ENCODE measurements around the gene ARHGEF33.

The ARHGEF33 gene

GRCh38 chr2:39017334-39017733, 127.7 kb downstream of the ARHGEF33 start:
- DNase-seq (ENCODE audit: low spot score) = no peak

- DNase-seq (ENCODE audit: low spot score) = no peak
Measured at GRCh38 chr2:39018638-39019037, 129.0 kb downstream of the ARHGEF33 start.

GRCh38 chr2:39020383-39020782, 130.7 kb downstream of the ARHGEF33 start:
- DNase-seq (ENCODE audit: low spot score) = no peak

- DNase-seq (ENCODE audit: low spot score) = no peak
Measured at GRCh38 chr2:39022642-39023235, 133.1 kb downstream of the ARHGEF33 start.

GRCh38 chr2:39023649-39024048, 134.0 kb downstream of the ARHGEF33 start:
- no peak for DNase-seq (ENCODE audit: low spot score)

GRCh38 chr2:39024833-39025232, 135.2 kb downstream of the ARHGEF33 start:
- DNase-seq (ENCODE audit: low spot score) = no peak

Data from cerebellar cortex (tissue), 1 donor.